Lower leg skin (tissue), 3 donors: ENCODE results near the gene FOSB.

ENCODE experiments used
- POLR2A ChIP-seq, 2 donors: fragments of 450-650 bp; IDR thresholded peaks; one replicate each; pipeline ENCODE4 v1.6.1; 2016 to 2017; ENCODE audit warnings: antibody characterized with exemption in 2 of 2, mild to moderate bottlenecking in 1 of 2, moderate library complexity in 1 of 2
- TF ChIP-seq, protein P1 (sequence below), 3 donors: fragments of 450-650 bp; IDR thresholded peaks; one replicate each; pipeline ENCODE4 v1.5.1; 2016; ENCODE audit warnings: antibody characterized with exemption in 3 of 3, mild to moderate bottlenecking in 3 of 3, moderate library complexity in 2 of 3

GRCh38 chr19:45448887-45449299 is 18.9 kb upstream of the FOSB start:
- TF ChIP-seq, protein P1, sequence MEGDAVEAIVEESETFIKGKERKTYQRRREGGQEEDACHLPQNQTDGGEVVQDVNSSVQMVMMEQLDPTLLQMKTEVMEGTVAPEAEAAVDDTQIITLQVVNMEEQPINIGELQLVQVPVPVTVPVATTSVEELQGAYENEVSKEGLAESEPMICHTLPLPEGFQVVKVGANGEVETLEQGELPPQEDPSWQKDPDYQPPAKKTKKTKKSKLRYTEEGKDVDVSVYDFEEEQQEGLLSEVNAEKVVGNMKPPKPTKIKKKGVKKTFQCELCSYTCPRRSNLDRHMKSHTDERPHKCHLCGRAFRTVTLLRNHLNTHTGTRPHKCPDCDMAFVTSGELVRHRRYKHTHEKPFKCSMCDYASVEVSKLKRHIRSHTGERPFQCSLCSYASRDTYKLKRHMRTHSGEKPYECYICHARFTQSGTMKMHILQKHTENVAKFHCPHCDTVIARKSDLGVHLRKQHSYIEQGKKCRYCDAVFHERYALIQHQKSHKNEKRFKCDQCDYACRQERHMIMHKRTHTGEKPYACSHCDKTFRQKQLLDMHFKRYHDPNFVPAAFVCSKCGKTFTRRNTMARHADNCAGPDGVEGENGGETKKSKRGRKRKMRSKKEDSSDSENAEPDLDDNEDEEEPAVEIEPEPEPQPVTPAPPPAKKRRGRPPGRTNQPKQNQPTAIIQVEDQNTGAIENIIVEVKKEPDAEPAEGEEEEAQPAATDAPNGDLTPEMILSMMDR (IDR thresholded peaks at IDR 0.05) = no peak
- TF ChIP-seq POLR2A (IDR thresholded peaks at IDR 0.05) = no peak
